ENCODE measurements around the gene LAMA3.

Gene LAMA3

GRCh38 chr18:23879544-23879943, 190.3 kb downstream of the LAMA3 start:
- H3K4me3 ChIP-seq (ENCODE audit: low read depth in 1 of 2, low read length in 2 of 2), result no peak overlapping the region
- H3K36me3 ChIP-seq (ENCODE audit: control insufficient read depth in 1 of 2, insufficient read depth in 2 of 2, low read length in 2 of 2), result peaks cover 0 to 4% of the 10 kb centered on the region in 2 donors
- H3K9me3 ChIP-seq (ENCODE audit: control insufficient read depth in 1 of 2, low read length in 2 of 2), result no peaks in the 10 kb centered on the region
- H3K9ac ChIP-seq (ENCODE audit: low read depth in 1 of 2, low read length in 2 of 2), result no peak overlapping the region
- no peaks in the 10 kb centered on the region for H3K27me3 ChIP-seq (ENCODE audit: control insufficient read depth in 1 of 2, insufficient read depth in 2 of 2, low read length in 2 of 2)
- no peak overlapping the region for H3K27ac ChIP-seq (ENCODE audit: low read depth, low read length)
- peaks cover 5 to 10% of the 10 kb centered on the region in 2 donors for H3K4me1 ChIP-seq (ENCODE audit: control insufficient read depth in 1 of 2, insufficient read depth in 2 of 2, low read length in 2 of 2)

- peaks cover 7 to 13% of the 10 kb centered on the region in 2 donors for H3K4me1 ChIP-seq (ENCODE audit: control insufficient read depth in 1 of 2, insufficient read depth in 2 of 2, low read length in 2 of 2)
- H3K27ac ChIP-seq (ENCODE audit: low read depth, low read length), result no peak overlapping the region
- H3K36me3 ChIP-seq (ENCODE audit: control insufficient read depth in 1 of 2, insufficient read depth in 2 of 2, low read length in 2 of 2), result peaks cover 0 to 4% of the 10 kb centered on the region in 2 donors
- no peak overlapping the region for H3K4me3 ChIP-seq (ENCODE audit: low read depth in 1 of 2, low read length in 2 of 2)
- H3K9ac ChIP-seq (ENCODE audit: low read depth in 1 of 2, low read length in 2 of 2), result no peak overlapping the region
- H3K27me3 ChIP-seq (ENCODE audit: control insufficient read depth in 1 of 2, insufficient read depth in 2 of 2, low read length in 2 of 2), result no peaks in the 10 kb centered on the region
- H3K9me3 ChIP-seq (ENCODE audit: control insufficient read depth in 1 of 2, low read length in 2 of 2), result no peaks in the 10 kb centered on the region
Measured at GRCh38 chr18:23879966-23880565, 190.8 kb downstream of the LAMA3 start.

- no peaks in the 10 kb centered on the region for H3K9me3 ChIP-seq (ENCODE audit: control insufficient read depth in 1 of 2, low read length in 2 of 2)
- peaks cover 12 to 14% of the 10 kb centered on the region in 2 donors for H3K4me1 ChIP-seq (ENCODE audit: control insufficient read depth in 1 of 2, insufficient read depth in 2 of 2, low read length in 2 of 2)
- no peaks in the 10 kb centered on the region for H3K27me3 ChIP-seq (ENCODE audit: control insufficient read depth in 1 of 2, insufficient read depth in 2 of 2, low read length in 2 of 2)
- H3K9ac ChIP-seq (ENCODE audit: low read depth in 1 of 2, low read length in 2 of 2), result no peak overlapping the region
- H3K27ac ChIP-seq (ENCODE audit: low read depth, low read length), result no peak overlapping the region
- peaks cover 0 to 4% of the 10 kb centered on the region in 2 donors for H3K36me3 ChIP-seq (ENCODE audit: control insufficient read depth in 1 of 2, insufficient read depth in 2 of 2, low read length in 2 of 2)
- H3K4me3 ChIP-seq (ENCODE audit: low read depth in 1 of 2, low read length in 2 of 2), result no peak overlapping the region
Measured at GRCh38 chr18:23880931-23881617, 191.8 kb downstream of the LAMA3 start.

GRCh38 chr18:23881778-23882177, 192.5 kb downstream of the LAMA3 start:
- Histone ChIP-seq H3K27me3 (ENCODE audit: control insufficient read depth in 1 of 2, insufficient read depth in 2 of 2, low read length in 2 of 2) (no peaks in the 10 kb centered on the region), H3K36me3 (ENCODE audit: control insufficient read depth in 1 of 2, insufficient read depth in 2 of 2, low read length in 2 of 2) (peaks cover 0 to 4% of the 10 kb centered on the region in 2 donors), H3K27ac (ENCODE audit: low read depth, low read length) (no peak overlapping the region), H3K9me3 (ENCODE audit: control insufficient read depth in 1 of 2, low read length in 2 of 2) (no peaks in the 10 kb centered on the region), H3K9ac (ENCODE audit: low read depth in 1 of 2, low read length in 2 of 2) (no peak overlapping the region), H3K4me3 (ENCODE audit: low read depth in 1 of 2, low read length in 2 of 2) (no peak overlapping the region), H3K4me1 (ENCODE audit: control insufficient read depth in 1 of 2, insufficient read depth in 2 of 2, low read length in 2 of 2) (peaks cover 19% of the 10 kb centered on the region in 2 donors)

GRCh38 chr18:23882616-23883276, 193.5 kb downstream of the LAMA3 start:
- Histone ChIP-seq H3K27me3 (ENCODE audit: control insufficient read depth in 1 of 2, insufficient read depth in 2 of 2, low read length in 2 of 2) (no peaks in the 10 kb centered on the region), H3K4me1 (ENCODE audit: control insufficient read depth in 1 of 2, insufficient read depth in 2 of 2, low read length in 2 of 2) (peaks cover 28% of the 10 kb centered on the region in 2 donors), H3K9ac (ENCODE audit: low read depth in 1 of 2, low read length in 2 of 2) (no peak overlapping the region), H3K27ac (ENCODE audit: low read depth, low read length) (no peak overlapping the region), H3K9me3 (ENCODE audit: control insufficient read depth in 1 of 2, low read length in 2 of 2) (no peaks in the 10 kb centered on the region), H3K36me3 (ENCODE audit: control insufficient read depth in 1 of 2, insufficient read depth in 2 of 2, low read length in 2 of 2) (peaks cover 0 to 4% of the 10 kb centered on the region in 2 donors), H3K4me3 (ENCODE audit: low read depth in 1 of 2, low read length in 2 of 2) (no peak overlapping the region)

- Histone ChIP-seq H3K27ac (ENCODE audit: low read depth, low read length) (no peak overlapping the region), H3K9me3 (ENCODE audit: control insufficient read depth in 1 of 2, low read length in 2 of 2) (no peaks in the 10 kb centered on the region), H3K9ac (ENCODE audit: low read depth in 1 of 2, low read length in 2 of 2) (no peak overlapping the region), H3K4me3 (ENCODE audit: low read depth in 1 of 2, low read length in 2 of 2) (no peak overlapping the region), H3K36me3 (ENCODE audit: control insufficient read depth in 1 of 2, insufficient read depth in 2 of 2, low read length in 2 of 2) (peaks cover 0 to 4% of the 10 kb centered on the region in 2 donors), H3K27me3 (ENCODE audit: control insufficient read depth in 1 of 2, insufficient read depth in 2 of 2, low read length in 2 of 2) (no peaks in the 10 kb centered on the region), H3K4me1 (ENCODE audit: control insufficient read depth in 1 of 2, insufficient read depth in 2 of 2, low read length in 2 of 2) (peaks cover 29 to 34% of the 10 kb centered on the region in 2 donors)
Measured at GRCh38 chr18:23883277-23883790, 194.1 kb downstream of the LAMA3 start.

- peaks cover 28 to 38% of the 10 kb centered on the region in 2 donors for H3K4me1 ChIP-seq (ENCODE audit: control insufficient read depth in 1 of 2, insufficient read depth in 2 of 2, low read length in 2 of 2)
- no peaks in the 10 kb centered on the region for H3K9me3 ChIP-seq (ENCODE audit: control insufficient read depth in 1 of 2, low read length in 2 of 2)
- H3K27ac ChIP-seq (ENCODE audit: low read depth, low read length), result no peak overlapping the region
- no peaks in the 10 kb centered on the region for H3K27me3 ChIP-seq (ENCODE audit: control insufficient read depth in 1 of 2, insufficient read depth in 2 of 2, low read length in 2 of 2)
- H3K36me3 ChIP-seq (ENCODE audit: control insufficient read depth in 1 of 2, insufficient read depth in 2 of 2, low read length in 2 of 2), result no peaks in the 10 kb centered on the region
- peak overlapping the region in 1 of 2 donors; percentile 5 for H3K4me3 ChIP-seq (ENCODE audit: low read depth in 1 of 2, low read length in 2 of 2)
- no peak overlapping the region for H3K9ac ChIP-seq (ENCODE audit: low read depth in 1 of 2, low read length in 2 of 2)
Measured at GRCh38 chr18:23884681-23885375, 195.6 kb downstream of the LAMA3 start.

- Histone ChIP-seq H3K9me3 (ENCODE audit: control insufficient read depth in 1 of 2, low read length in 2 of 2) (no peaks in the 10 kb centered on the region), H3K27me3 (ENCODE audit: control insufficient read depth in 1 of 2, insufficient read depth in 2 of 2, low read length in 2 of 2) (no peaks in the 10 kb centered on the region), H3K27ac (ENCODE audit: low read depth, low read length) (no peak overlapping the region), H3K9ac (ENCODE audit: low read depth in 1 of 2, low read length in 2 of 2) (no peak overlapping the region), H3K4me1 (ENCODE audit: control insufficient read depth in 1 of 2, insufficient read depth in 2 of 2, low read length in 2 of 2) (peaks cover 28 to 38% of the 10 kb centered on the region in 2 donors), H3K4me3 (ENCODE audit: low read depth in 1 of 2, low read length in 2 of 2) (no peak overlapping the region), H3K36me3 (ENCODE audit: control insufficient read depth in 1 of 2, insufficient read depth in 2 of 2, low read length in 2 of 2) (no peaks in the 10 kb centered on the region)
Measured at GRCh38 chr18:23885750-23886149, 196.5 kb downstream of the LAMA3 start.

- Histone ChIP-seq H3K4me1 (ENCODE audit: control insufficient read depth in 1 of 2, insufficient read depth in 2 of 2, low read length in 2 of 2) (peaks cover 25 to 38% of the 10 kb centered on the region in 2 donors), H3K36me3 (ENCODE audit: control insufficient read depth in 1 of 2, insufficient read depth in 2 of 2, low read length in 2 of 2) (no peaks in the 10 kb centered on the region), H3K27me3 (ENCODE audit: control insufficient read depth in 1 of 2, insufficient read depth in 2 of 2, low read length in 2 of 2) (no peaks in the 10 kb centered on the region), H3K4me3 (ENCODE audit: low read depth in 1 of 2, low read length in 2 of 2) (peak overlapping the region in 1 of 2 donors; percentile 3), H3K9me3 (ENCODE audit: control insufficient read depth in 1 of 2, low read length in 2 of 2) (no peaks in the 10 kb centered on the region), H3K9ac (ENCODE audit: low read depth in 1 of 2, low read length in 2 of 2) (no peak overlapping the region), H3K27ac (ENCODE audit: low read depth, low read length) (no peak overlapping the region)
Measured at GRCh38 chr18:23887035-23887434, 197.8 kb downstream of the LAMA3 start.

Measured in duodenal mucosa (tissue), 2 donors.